ENCODE measurements around the gene SLC25A47. TPM values are rescaled to one million over a fixed set of nuclear protein-coding genes. Genes with fewer than 3 reads are reported as not detected.

SLC25A47 gene
- total and polyA plus RNA-seq, 2 of the 4 experiments (the other 2 are of a cell fraction), result not detected

DNA sequence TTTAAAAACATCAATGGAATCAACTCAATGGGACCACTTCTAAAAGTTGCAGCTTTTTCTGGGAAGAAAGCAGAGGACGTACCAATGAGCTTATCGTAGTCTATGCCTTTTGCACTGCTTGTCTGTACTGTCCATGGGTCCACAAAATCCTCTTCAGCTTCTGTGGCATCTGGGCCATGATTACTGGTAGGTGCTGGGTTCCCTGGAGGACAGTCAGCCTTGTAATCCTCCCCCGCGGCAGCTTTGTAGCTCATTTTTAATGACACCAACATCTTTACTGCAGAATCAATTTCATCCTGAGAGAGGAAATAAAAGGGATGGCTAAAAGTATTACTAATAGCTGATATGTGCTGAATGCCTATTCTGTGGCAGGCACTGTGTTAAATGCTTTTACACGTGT lies 38.5 kb downstream of the SLC25A47 start:
- Histone ChIP-seq H3K4ac (ENCODE audit: low read depth, low read length) (peak overlapping the region; percentile 97), H3K56ac (ENCODE audit: extremely low read depth, insufficient read depth, low read length) (peak overlapping the region; percentile 75; the same call in 1 of the 2 replicates), H2AK5ac (ENCODE audit: low read depth, low read length) (peak overlapping the region; percentile 96), H3K14ac (replicated peaks; ENCODE audit: low read depth, low read length) (peak overlapping the region; percentile 95), H3K79me1 (ENCODE audit: low read depth in 1 of 2, low read length in 2 of 2) (peaks cover 12 to 60% of the 10 kb centered on the region in 2 experiments), H3K18ac (ENCODE audit: low read depth, low read length) (peak overlapping the region; percentile 100), H3K36me3 (ENCODE audit: control insufficient read depth, insufficient read depth, low read length) (peaks cover 54% of the 10 kb centered on the region), H3K27ac (ENCODE audit: insufficient read depth, low read length) (peak overlapping the region; percentile 99), H3K4me3 (ENCODE audit: insufficient read depth, low read depth, low read length) (no peak overlapping the region), H3K9me1 (ENCODE audit: insufficient read depth, low read length) (peaks cover 24% of the 10 kb centered on the region), H3K27me3 (ENCODE audit: control insufficient read depth, insufficient read depth, low read length) (no peaks in the 10 kb centered on the region), H2BK5ac (ENCODE audit: low read depth, low read length, poor library complexity, severe bottlenecking) (peak overlapping the region; percentile 99), H4K8ac (ENCODE audit: low read depth in 2 of 2, low read length in 2 of 2) (peak overlapping the region; percentile 46 to 86), H4K5ac (ENCODE audit: low read depth, low read length) (peak overlapping the region; percentile 98), H4K91ac (ENCODE audit: insufficient read depth, low read depth, low read length) (peak overlapping the region; percentile 96), H3K9ac (ENCODE audit: low read depth, low read length) (peak overlapping the region; percentile 50), H2BK15ac (ENCODE audit: low read depth, low read length) (peak overlapping the region; percentile 71), H4K20me1 (ENCODE audit: insufficient read depth, low read length) (peaks cover 6% of the 10 kb centered on the region; the same call in 1 of the 2 replicates), H2AK9ac (replicated peaks; ENCODE audit: low read depth, low read length, poor library complexity) (no peak overlapping the region), H3K23ac (ENCODE audit: low read depth, low read length) (peak overlapping the region; percentile 93), H3K4me1 (ENCODE audit: control insufficient read depth, insufficient read depth, low read length) (peaks cover 31% of the 10 kb centered on the region), H2BK120ac (ENCODE audit: low read depth, low read length) (peak overlapping the region; percentile 95), H2AFZ (replicated peaks; ENCODE audit: low read length, poor library complexity) (no peak overlapping the region), H3K4me2 (ENCODE audit: low read depth, low read length) (peak overlapping the region; percentile 73), H2BK20ac (ENCODE audit: low read depth, low read length) (peak overlapping the region; percentile 90), H3K9me3 (ENCODE audit: control insufficient read depth, insufficient read depth, low read length) (no peaks in the 10 kb centered on the region)
- no peak for TF ChIP-seq RFX5 (IDR thresholded peaks at IDR 0.05; ENCODE audit: low read depth, low read length)
- no peak for TF ChIP-seq POLR2A (IDR thresholded peaks at IDR 0.05; ENCODE audit: low read depth, low read length)
- TF ChIP-seq MAZ (IDR thresholded peaks at IDR 0.05; ENCODE audit: borderline replicate concordance, low read depth, low read length), result no peak
- no peak for TF ChIP-seq CHD1 (IDR thresholded peaks at IDR 0.05; ENCODE audit: low read depth, low read length)
- TF ChIP-seq FOS (IDR thresholded peaks at IDR 0.05; ENCODE audit: low read depth, low read length), result no peak
- no peak for TF ChIP-seq MXI1 (IDR thresholded peaks at IDR 0.05; ENCODE audit: borderline replicate concordance, low read depth, low read length)
- TF ChIP-seq, protein P1, sequence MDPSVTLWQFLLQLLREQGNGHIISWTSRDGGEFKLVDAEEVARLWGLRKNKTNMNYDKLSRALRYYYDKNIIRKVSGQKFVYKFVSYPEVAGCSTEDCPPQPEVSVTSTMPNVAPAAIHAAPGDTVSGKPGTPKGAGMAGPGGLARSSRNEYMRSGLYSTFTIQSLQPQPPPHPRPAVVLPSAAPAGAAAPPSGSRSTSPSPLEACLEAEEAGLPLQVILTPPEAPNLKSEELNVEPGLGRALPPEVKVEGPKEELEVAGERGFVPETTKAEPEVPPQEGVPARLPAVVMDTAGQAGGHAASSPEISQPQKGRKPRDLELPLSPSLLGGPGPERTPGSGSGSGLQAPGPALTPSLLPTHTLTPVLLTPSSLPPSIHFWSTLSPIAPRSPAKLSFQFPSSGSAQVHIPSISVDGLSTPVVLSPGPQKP (IDR thresholded peaks at IDR 0.05; ENCODE audit: borderline replicate concordance, low read depth, low read length), result no peak
- no peak for TF ChIP-seq RAD21 (IDR thresholded peaks at IDR 0.05; ENCODE audit: low read length)
- TF ChIP-seq, protein P2, sequence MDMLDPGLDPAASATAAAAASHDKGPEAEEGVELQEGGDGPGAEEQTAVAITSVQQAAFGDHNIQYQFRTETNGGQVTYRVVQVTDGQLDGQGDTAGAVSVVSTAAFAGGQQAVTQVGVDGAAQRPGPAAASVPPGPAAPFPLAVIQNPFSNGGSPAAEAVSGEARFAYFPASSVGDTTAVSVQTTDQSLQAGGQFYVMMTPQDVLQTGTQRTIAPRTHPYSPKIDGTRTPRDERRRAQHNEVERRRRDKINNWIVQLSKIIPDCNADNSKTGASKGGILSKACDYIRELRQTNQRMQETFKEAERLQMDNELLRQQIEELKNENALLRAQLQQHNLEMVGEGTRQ (IDR thresholded peaks at IDR 0.05; ENCODE audit: low read depth, low read length), result no peak
- no peak for TF ChIP-seq MAFK (IDR thresholded peaks at IDR 0.05; ENCODE audit: low read depth, low read length)
- TF ChIP-seq, protein P3, sequence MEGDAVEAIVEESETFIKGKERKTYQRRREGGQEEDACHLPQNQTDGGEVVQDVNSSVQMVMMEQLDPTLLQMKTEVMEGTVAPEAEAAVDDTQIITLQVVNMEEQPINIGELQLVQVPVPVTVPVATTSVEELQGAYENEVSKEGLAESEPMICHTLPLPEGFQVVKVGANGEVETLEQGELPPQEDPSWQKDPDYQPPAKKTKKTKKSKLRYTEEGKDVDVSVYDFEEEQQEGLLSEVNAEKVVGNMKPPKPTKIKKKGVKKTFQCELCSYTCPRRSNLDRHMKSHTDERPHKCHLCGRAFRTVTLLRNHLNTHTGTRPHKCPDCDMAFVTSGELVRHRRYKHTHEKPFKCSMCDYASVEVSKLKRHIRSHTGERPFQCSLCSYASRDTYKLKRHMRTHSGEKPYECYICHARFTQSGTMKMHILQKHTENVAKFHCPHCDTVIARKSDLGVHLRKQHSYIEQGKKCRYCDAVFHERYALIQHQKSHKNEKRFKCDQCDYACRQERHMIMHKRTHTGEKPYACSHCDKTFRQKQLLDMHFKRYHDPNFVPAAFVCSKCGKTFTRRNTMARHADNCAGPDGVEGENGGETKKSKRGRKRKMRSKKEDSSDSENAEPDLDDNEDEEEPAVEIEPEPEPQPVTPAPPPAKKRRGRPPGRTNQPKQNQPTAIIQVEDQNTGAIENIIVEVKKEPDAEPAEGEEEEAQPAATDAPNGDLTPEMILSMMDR (conservative IDR thresholded peaks at IDR 0.05; ENCODE audit: low read depth, low read length), result no peak
- TF ChIP-seq SMC3 (IDR thresholded peaks at IDR 0.05; ENCODE audit: low read depth, low read length), result no peak
- no peak for TF ChIP-seq RCOR1 (IDR thresholded peaks at IDR 0.05; ENCODE audit: insufficient replicate concordance, low read length)
- no peak for TF ChIP-seq NFE2L2 (IDR thresholded peaks at IDR 0.05; ENCODE audit: low read depth, low read length)
- dilution Hi-C loops (cut with HindIII; ENCODE audit: low sequenced_read_pairs, unreplicated experiment), result no loop called here
- intact Hi-C loops (cut with micrococcal nuclease), result loop anchor here (5.0 kb wide), 1 partner anchor 54 kb away; the partner anchor contains the start of gene SLC25A29
- ChIA-PET CTCF (interaction anchor here (0.7 to 1.3 kb wide), 3 partner anchors 9 to 76 kb away, joined by 3 to 4 read pairs (median 3); no protein-coding TSS in a partner anchor), POLR2A (ENCODE audit: unreplicated experiment) (no interaction called here)
- BruUV-seq (replicated peaks), result no TSS peak
- ATAC-seq (ENCODE audit: low read depth) (no peak), DNase-seq (no peak)
- WGBS, 2 experiments (ENCODE audit: extremely low coverage in 2 of 2, insufficient read length in 1 of 2), result 83% methylated on average over 3 of the region's 5 CpGs; no CpG with 5 or more reads in 1 of the 2 experiments
- in situ Hi-C loops (cut with MboI; ENCODE audit: low sequenced_read_pairs), result no loop called here
